Osteoblast (primary cell): ENCODE data around the gene GCK. TPM values are rescaled to one million over a fixed set of nuclear protein-coding genes. Genes with fewer than 3 reads are reported as not detected.

ENCODE experiments used
- DNase-seq: peaks from one replicate; pipeline ENCODE4 v3.0.0; 2011; ENCODE audit warnings: low spot score, mixed read lengths; ENCODE audit not compliant: insufficient read length; ENCODE audit errors: missing footprints
- H2AFZ ChIP-seq: 2 replicates; pipeline ENCODE4 v1.6.0; 2011; ENCODE audit warnings: mild to moderate bottlenecking, low read length
- H3K27ac ChIP-seq: 2 replicates; pipeline ENCODE4 v1.5.1; 2011; ENCODE audit warnings: mild to moderate bottlenecking, low read depth, low read length, moderate library complexity
- H3K27me3 ChIP-seq: 2 replicates; pipeline ENCODE4 v1.6.0; 2012; ENCODE audit warnings: mild to moderate bottlenecking, control low read depth, inconsistent platforms, low read length, moderate library complexity; ENCODE audit not compliant: insufficient read depth
- H3K36me3 ChIP-seq: 2 replicates; pipeline ENCODE4 v1.5.1; 2011; ENCODE audit warnings: mild to moderate bottlenecking, low read length, control low read depth, moderate library complexity; ENCODE audit not compliant: insufficient read depth
- H3K4me1 ChIP-seq: 2 replicates; pipeline ENCODE4 v1.5.1; 2011; ENCODE audit warnings: mild to moderate bottlenecking, low read length, control low read depth, moderate library complexity; ENCODE audit not compliant: insufficient read depth
- H3K4me2 ChIP-seq: 2 replicates; pipeline ENCODE4 v1.6.0; 2011; ENCODE audit warnings: mild to moderate bottlenecking, low read length; ENCODE audit not compliant: insufficient read depth
- H3K4me3 ChIP-seq: fragments of 200-600 bp; sonication (generic); 3 replicates; pipeline ENCODE4 v1.5.1; 2012; ENCODE audit warnings: mild to moderate bottlenecking, low read length, inconsistent platforms; ENCODE audit not compliant: insufficient read depth
- H3K79me2 ChIP-seq: 2 replicates; pipeline ENCODE4 v1.6.0; 2012; ENCODE audit warnings: mild to moderate bottlenecking, low read length, control low read depth, inconsistent platforms; ENCODE audit not compliant: insufficient read depth
- H3K9me3 ChIP-seq: 2 replicates; pipeline ENCODE4 v1.5.1; 2011; ENCODE audit warnings: low read depth, low read length, control low read depth
- H4K20me1 ChIP-seq: 2 replicates; pipeline ENCODE4 v1.6.0; 2012; ENCODE audit warnings: mild to moderate bottlenecking, low read length, control low read depth; ENCODE audit not compliant: insufficient read depth
- total RNA-seq: library from RNA; depleted of rRNA; stranded (reverse); fragments of >200 nt; gene quantifications from 2 replicates; pipeline ENCODE4 v1.2.3, GENCODE V29; 2012
- TF ChIP-seq, protein P1 (sequence below): IDR thresholded peaks from 2 replicates; pipeline ENCODE4 v1.5.1; 2011; ENCODE audit warnings: mild to moderate bottlenecking, low read depth, low read length, moderate library complexity; ENCODE audit errors: extremely low read depth

Gene GCK
- total RNA-seq, 1 donor = not detected

DNA sequence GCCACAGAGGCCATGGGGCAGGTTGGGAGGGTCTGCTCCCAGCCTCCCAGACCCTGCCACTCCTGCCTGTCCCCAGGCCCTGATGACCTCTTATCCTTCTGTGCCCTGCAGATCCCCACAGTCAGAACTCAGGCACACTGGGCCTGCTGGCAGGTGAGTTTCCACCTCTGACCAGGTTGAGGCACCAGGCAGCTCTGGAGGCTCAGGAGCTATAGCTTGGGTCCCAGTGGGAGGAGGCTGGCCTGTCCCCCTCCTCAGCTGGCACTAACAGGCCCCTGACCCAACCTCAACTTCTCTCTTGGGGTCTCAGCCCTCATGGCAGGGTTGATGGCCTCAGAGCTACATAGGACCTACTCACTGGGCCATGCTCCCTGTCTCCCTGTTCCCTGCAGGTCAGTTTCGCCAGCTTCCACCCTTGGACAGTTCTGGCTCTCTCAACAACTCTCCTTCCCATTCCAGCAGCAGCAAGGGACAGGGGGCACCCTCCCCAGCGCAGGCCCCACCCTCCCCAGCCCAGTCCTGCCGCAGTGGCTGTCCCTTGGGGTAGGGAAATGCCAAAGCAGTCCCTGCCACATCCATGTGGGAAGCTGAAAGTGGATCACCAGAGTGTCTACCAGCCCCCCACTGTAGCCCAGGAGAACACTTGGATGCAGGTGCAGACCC, 87.8 kb downstream of the GCK start:
- H3K4me1 ChIP-seq = peaks cover 50% of the 10 kb centered on the region
- no peak overlapping the region for H3K4me2 ChIP-seq
- H4K20me1 ChIP-seq = peaks cover 11% of the 10 kb centered on the region

DNA sequence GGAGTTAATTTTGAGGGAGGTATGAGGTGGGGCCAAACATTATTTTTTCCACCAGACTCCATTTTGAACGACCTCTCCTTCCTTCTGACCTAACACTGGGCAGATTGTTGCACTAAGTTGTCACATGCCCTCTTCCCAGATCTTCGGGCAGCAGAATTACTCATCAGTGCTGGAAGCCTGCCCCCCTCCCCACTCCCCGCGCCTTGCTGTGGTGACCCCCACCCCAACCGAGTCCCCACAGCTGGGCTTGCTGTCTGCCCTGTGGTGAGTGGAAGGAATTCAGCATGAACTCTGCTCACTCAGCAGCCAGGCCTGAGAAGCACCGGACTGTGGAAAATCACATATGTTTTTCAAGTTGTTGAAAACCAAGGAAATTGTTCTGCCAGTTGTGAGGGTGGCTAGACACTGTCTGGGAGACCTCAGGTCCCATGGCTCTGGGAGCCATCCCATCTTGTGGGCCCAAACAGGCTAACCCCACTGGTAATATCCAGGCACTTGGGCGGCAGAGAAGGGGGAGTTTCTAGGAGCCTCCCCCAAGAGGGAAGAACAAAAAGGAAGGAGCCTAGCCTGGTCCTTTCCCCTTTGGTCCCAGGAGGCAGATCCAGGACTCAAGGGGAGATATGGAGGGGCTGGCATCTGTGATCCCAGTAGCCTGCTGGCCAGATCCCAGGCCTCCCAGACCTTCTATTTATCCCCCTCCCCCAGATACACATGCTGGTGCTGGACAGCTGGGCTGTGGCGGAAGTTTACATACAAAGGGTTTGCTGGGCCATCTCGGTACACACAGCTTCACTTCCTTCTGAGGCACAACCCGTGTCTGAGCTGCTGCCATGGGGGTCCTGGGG, 88.6 kb downstream of the GCK start:
- Histone ChIP-seq H3K4me2 (no peak overlapping the region), H3K79me2 (peaks cover 12% of the 10 kb centered on the region), H3K4me1 (peaks cover 43% of the 10 kb centered on the region), H4K20me1 (peaks cover 3% of the 10 kb centered on the region), H3K9me3 (no peaks in the 10 kb centered on the region), H3K27ac (peak overlapping the region; percentile 95), H2AFZ (peak overlapping the region; percentile 83), H3K4me3 (no peak overlapping the region), H3K36me3 (no peaks in the 10 kb centered on the region), H3K27me3 (no peaks in the 10 kb centered on the region)
- TF ChIP-seq, protein P1, sequence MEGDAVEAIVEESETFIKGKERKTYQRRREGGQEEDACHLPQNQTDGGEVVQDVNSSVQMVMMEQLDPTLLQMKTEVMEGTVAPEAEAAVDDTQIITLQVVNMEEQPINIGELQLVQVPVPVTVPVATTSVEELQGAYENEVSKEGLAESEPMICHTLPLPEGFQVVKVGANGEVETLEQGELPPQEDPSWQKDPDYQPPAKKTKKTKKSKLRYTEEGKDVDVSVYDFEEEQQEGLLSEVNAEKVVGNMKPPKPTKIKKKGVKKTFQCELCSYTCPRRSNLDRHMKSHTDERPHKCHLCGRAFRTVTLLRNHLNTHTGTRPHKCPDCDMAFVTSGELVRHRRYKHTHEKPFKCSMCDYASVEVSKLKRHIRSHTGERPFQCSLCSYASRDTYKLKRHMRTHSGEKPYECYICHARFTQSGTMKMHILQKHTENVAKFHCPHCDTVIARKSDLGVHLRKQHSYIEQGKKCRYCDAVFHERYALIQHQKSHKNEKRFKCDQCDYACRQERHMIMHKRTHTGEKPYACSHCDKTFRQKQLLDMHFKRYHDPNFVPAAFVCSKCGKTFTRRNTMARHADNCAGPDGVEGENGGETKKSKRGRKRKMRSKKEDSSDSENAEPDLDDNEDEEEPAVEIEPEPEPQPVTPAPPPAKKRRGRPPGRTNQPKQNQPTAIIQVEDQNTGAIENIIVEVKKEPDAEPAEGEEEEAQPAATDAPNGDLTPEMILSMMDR = no peak
- peak; percentile 96 for DNase-seq

More for the DNA sequence above, 87.8 kb downstream of the GCK start:
- Histone ChIP-seq H3K27me3 (no peaks in the 10 kb centered on the region), H3K27ac (peak overlapping the region; percentile 95), H2AFZ (peak overlapping the region; percentile 63), H3K36me3 (peaks cover 3% of the 10 kb centered on the region), H3K79me2 (peaks cover 20% of the 10 kb centered on the region), H3K9me3 (no peaks in the 10 kb centered on the region), H3K4me3 (no peak overlapping the region)
- TF ChIP-seq, protein P1 = no peak
- DNase-seq = peak; percentile 60

DNA sequence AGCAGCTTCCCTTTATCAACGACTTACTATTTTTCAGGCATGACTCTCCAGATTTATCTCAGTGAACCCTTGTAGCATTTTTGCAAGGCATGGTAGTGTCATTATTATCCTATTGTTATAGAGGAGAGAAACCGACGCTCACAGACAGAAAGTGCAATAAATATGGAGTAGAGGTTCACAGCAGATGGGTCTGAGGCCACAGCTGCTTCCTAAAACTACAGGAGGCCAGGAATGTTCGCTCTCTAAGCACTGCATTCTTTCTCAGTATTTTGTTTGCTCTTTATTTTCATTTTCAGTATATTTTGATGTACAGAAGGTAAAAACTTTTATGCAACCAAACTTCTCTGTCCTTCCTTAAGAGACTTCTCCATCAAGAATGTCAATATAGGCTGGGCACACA, 89.6 kb downstream of the GCK start:
- H4K20me1 ChIP-seq = no peaks in the 10 kb centered on the region
- H3K4me3 ChIP-seq = no peak overlapping the region
- H3K79me2 ChIP-seq = peaks cover 2% of the 10 kb centered on the region
- H3K4me1 ChIP-seq = peaks cover 36% of the 10 kb centered on the region
- H3K36me3 ChIP-seq = no peaks in the 10 kb centered on the region
- no peaks in the 10 kb centered on the region for H3K9me3 ChIP-seq
- TF ChIP-seq, protein P1 = no peak
- DNase-seq = no peak
- H3K27ac ChIP-seq = peak overlapping the region; percentile 95
- H3K27me3 ChIP-seq = no peaks in the 10 kb centered on the region
- no peak overlapping the region for H3K4me2 ChIP-seq
- H2AFZ ChIP-seq = peak overlapping the region; percentile 1
